K562 (cell line): ENCODE measurements around the gene CSK. TPM values are rescaled to one million over a fixed set of nuclear protein-coding genes. Genes with fewer than 3 reads are reported as not detected.

ENCODE experiments used
- ATAC-seq: fragments of 200-7000 bp; cut with Tn5 transposase; 3 replicates; pipeline ENCODE4 v1.9.1; 2020; ENCODE audit warnings: moderate library complexity
- BruUV-seq: library from RNA; stranded (reverse); fragments of 400-500 nt; replicated peaks from 2 replicates; lab custom pipeline; 2021; lab: Mats Ljungman, UMichigan
- CTCF ChIA-PET: fragments of 300-600 bp; formaldehyde crosslinking; extraction: SDS; loops from one replicate; lab custom pipeline; 2021; ENCODE audit warnings: low intra/inter-chr PET ratio; lab: Yijun Ruan, JAX
- POLR2A ChIA-PET: fragments of 300-600, 350-650 bp; sonication (Branson Sonifier 250); formaldehyde crosslinking; extraction: SDS; loops from one replicate; lab custom pipeline; 2021; ENCODE audit warnings: antibody characterized with exemption, inconsistent platforms; lab: Yijun Ruan, JAX
- DNase-seq, 4 experiments: peaks; one replicate each; pipeline versions ENCODE4 v3.0.0 to v3.0.0-alpha.2; 2011 to 2018; ENCODE audit warnings: low spot score in 3 of 4, mixed read lengths in 3 of 4; ENCODE audit errors: extremely low read depth in 1 of 4
- FAIRE-seq: peaks from 2 replicates; lab custom pipeline; 2011; peaks lifted over from hg19 to GRCh38; lab: Jason Lieb, UNC
- H2AFZ ChIP-seq: 2 replicates; pipeline ENCODE4 v1.6.0; 2011; ENCODE audit warnings: low read depth, low read length, control low read depth, inconsistent platforms
- H3K27ac ChIP-seq: fragments of 200-600 bp; 3 replicates; pipeline ENCODE4 v1.8.0; 2011; ENCODE audit warnings: low read depth, mild to moderate bottlenecking, control low read depth, inconsistent platforms, low read length, moderate library complexity, mixed read lengths; ENCODE audit errors: extremely low read depth
- H3K27me3 ChIP-seq, 2 experiments: fragments of 300-600 bp in 1 of 2; 2 replicates in 1 of 2; 3 replicates in 1 of 2; pipeline versions ENCODE4 v1.6.0 to v1.8.0; 2011; ENCODE audit warnings: inconsistent platforms in 2 of 2, low read length in 2 of 2, mild to moderate bottlenecking in 1 of 2, mixed read lengths in 1 of 2, moderate library complexity in 1 of 2; ENCODE audit not compliant: control insufficient read depth in 2 of 2, insufficient read depth in 2 of 2
- H3K36me3 ChIP-seq: fragments of 300-600 bp; 3 replicates; pipeline ENCODE4 v1.8.0; 2011; ENCODE audit warnings: mild to moderate bottlenecking, low read length, inconsistent platforms; ENCODE audit not compliant: control insufficient read depth, insufficient read depth
- H3K4me1 ChIP-seq, 2 experiments: fragments of 200-600 bp in 1 of 2; replicated peaks in 1 of 2; 2 replicates in 1 of 2; 3 replicates in 1 of 2; pipeline versions ENCODE4 v1.5.1 to v1.8.0; 2011; ENCODE audit warnings: inconsistent platforms in 2 of 2, low read length in 2 of 2, mild to moderate bottlenecking in 1 of 2, mixed read lengths in 1 of 2, moderate library complexity in 1 of 2; ENCODE audit not compliant: control insufficient read depth in 2 of 2, insufficient read depth in 2 of 2
- H3K4me2 ChIP-seq: 2 replicates; pipeline ENCODE4 v1.6.1; 2011; ENCODE audit warnings: low read length, control low read depth, inconsistent platforms, mixed read lengths; ENCODE audit not compliant: insufficient read depth
- H3K4me3 ChIP-seq: fragments of 200-600 bp; sonication (generic), shearing (Covaris generic); 2 replicates; pipeline ENCODE4 v1.5.1; 2016; ENCODE audit warnings: control low read depth, inconsistent platforms
- H3K79me2 ChIP-seq: fragments of 200-600 bp; 3 replicates; pipeline ENCODE4 v1.8.0; 2011; ENCODE audit warnings: low read length, inconsistent platforms; ENCODE audit not compliant: control insufficient read depth, insufficient read depth
- H3K9ac ChIP-seq, 2 experiments: 2 replicates each; pipeline versions ENCODE4 v1.6.0 to v1.6.1; 2011; ENCODE audit warnings: low read depth in 2 of 2, low read length in 2 of 2, control low read depth in 1 of 2, inconsistent platforms in 1 of 2, mild to moderate bottlenecking in 1 of 2, mixed read lengths in 1 of 2; ENCODE audit not compliant: insufficient read depth in 1 of 2
- H3K9me1 ChIP-seq: one replicate; pipeline ENCODE4 v1.6.0; 2011; ENCODE audit warnings: inconsistent platforms, mild to moderate bottlenecking, low read length, moderate library complexity; ENCODE audit not compliant: control insufficient read depth, insufficient read depth
- H3K9me3 ChIP-seq: replicated peaks from 2 replicates; pipeline ENCODE4 v1.5.1; 2011; ENCODE audit warnings: low read depth, low read length, inconsistent platforms; ENCODE audit not compliant: control insufficient read depth, insufficient read depth
- H4K20me1 ChIP-seq: replicated peaks from 2 replicates; pipeline ENCODE4 v1.6.1; 2011; ENCODE audit warnings: low read length, inconsistent platforms, mixed read lengths; ENCODE audit not compliant: control insufficient read depth, insufficient read depth
- CBX3 ChIP-seq, 2 experiments: IDR thresholded peaks; 1 replicate in 1 of 2; 2 replicates in 1 of 2; pipeline ENCODE4 v1.6.1; 2012; ENCODE audit warnings: inconsistent platforms in 2 of 2, low read length in 2 of 2, borderline replicate concordance in 1 of 2, control low read depth in 1 of 2
- DIDO1 ChIP-seq: fragments of 450-650 bp; IDR thresholded peaks from 2 replicates; pipeline ENCODE4 v1.6.1; 2016; ENCODE audit warnings: low read depth, missing biosample characterization, missing genetic modification characterization
- E2F4 ChIP-seq: sonication (generic); formaldehyde crosslinking; IDR thresholded peaks from 2 replicates; pipeline ENCODE4 v1.8.0; 2022; ENCODE audit warnings: mild to moderate bottlenecking, low read depth, missing genetic modification reagents
- KAT7 ChIP-seq: sonication (generic); formaldehyde crosslinking; IDR thresholded peaks from 2 replicates; pipeline ENCODE4 v1.8.0; 2022; ENCODE audit warnings: missing genetic modification reagents, mild to moderate bottlenecking, borderline replicate concordance
- NR2C2 ChIP-seq, 2 experiments: fragments of 200-800 bp in 1 of 2; sonication (Bioruptor generic) in 1 of 2; sonication (generic) in 1 of 2; formaldehyde crosslinking in 1 of 2; IDR thresholded peaks; 2 replicates each; pipeline versions ENCODE4 v1.6.1 to v1.8.0; 2016 to 2022; ENCODE audit warnings: mild to moderate bottlenecking in 1 of 2, missing compliant biosample characterization in 1 of 2, missing genetic modification characterization in 1 of 2, missing genetic modification reagents in 1 of 2
- RAD21 ChIP-seq, 2 experiments: fragments of 250-450 bp in 1 of 2; fragments of 450-650 bp in 1 of 2; sonication (Bioruptor Pico) in 1 of 2; formaldehyde crosslinking in 1 of 2; IDR thresholded peaks in 1 of 2; conservative IDR thresholded peaks in 1 of 2; 2 replicates each; pipeline versions ENCODE4 v1.4.0 to v1.8.0; 2020 to 2022; ENCODE audit warnings: mild to moderate bottlenecking in 2 of 2, moderate library complexity in 1 of 2
- SRSF1 ChIP-seq: fragments of 200-400 bp; formaldehyde crosslinking; IDR thresholded peaks from 2 replicates; pipeline ENCODE4 v1.6.1; 2017; ENCODE audit warnings: mild to moderate bottlenecking, low read depth, low read length, moderate library complexity
- TBP ChIP-seq: optimal IDR thresholded peaks from 2 replicates; pipeline ENCODE3; 2011; ENCODE audit warnings: low read depth, low read length, improper control_type of control experiment
- UBTF ChIP-seq, 2 experiments: IDR thresholded peaks; 2 replicates each; pipeline ENCODE4 v1.6.1; 2012; ENCODE audit warnings: improper control_type of control experiment in 2 of 2, low read depth in 2 of 2, low read length in 2 of 2, borderline replicate concordance in 1 of 2
- ZBTB17 ChIP-seq: fragments of 450-650 bp; formaldehyde crosslinking; IDR thresholded peaks from 2 replicates; pipeline ENCODE4 v1.4.0; 2020; ENCODE audit warnings: mild to moderate bottlenecking
- ZNF282 ChIP-seq: sonication (generic); formaldehyde crosslinking; IDR thresholded peaks from 2 replicates; pipeline ENCODE4 v1.8.1; 2023; ENCODE audit warnings: missing genetic modification reagents
- ZNF3 ChIP-seq: fragments of 250-450 bp; sonication (Bioruptor Pico); IDR thresholded peaks from 2 replicates; pipeline ENCODE4 v1.5.0; 2021; ENCODE audit warnings: mild to moderate bottlenecking, moderate library complexity
- ZNF507 ChIP-seq: conservative IDR thresholded peaks from 2 replicates; pipeline ENCODE4 v1.6.1; 2017; ENCODE audit warnings: missing genetic modification characterization, missing compliant biosample characterization
- WGBS: fragments of 100-300 bp; shearing (Covaris generic); methylation state at CpG from one replicate; pipeline ENCODE4 v1.1.6; 2016; ENCODE audit warnings: low coverage, mixed read lengths; ENCODE audit not compliant: insufficient coverage; ENCODE audit errors: missing lambda C conversion rate; 5-methylcytosine and 5-hydroxymethylcytosine counted together
- in situ Hi-C: fragments of 300-500 bp; cut with MboI; formaldehyde crosslinking; loops from 4 replicates; pipeline ENCODE4 v1.15.0; 2018; ENCODE audit warnings: inconsistent platforms, mixed read lengths
- intact Hi-C: fragments of 100-400 bp; cut with micrococcal nuclease; formaldehyde crosslinking; loops from 2 replicates; pipeline ENCODE4 v1.14.2; 2022
- polyA plus RNA-seq, 8 experiments: library from polyadenylated mRNA; depleted of rRNA in 4 of 8; stranded (reverse) in 5 of 8; unstranded in 3 of 8; fragments of >200 nt; fragmentation: Nextera tagmentation in 2 of 8; fragmentation: Illumina TruSeq in 1 of 8; extraction: Ambion mirVana in 2 of 8; extraction: Trizol in 1 of 8; gene quantifications; 2 replicates each; pipeline versions ENCODE4 v1.2.1 to v1.2.3, GENCODE V29; 2011 to 2014; ENCODE audit warnings: inconsistent platforms in 1 of 8, missing spikeins in 1 of 8
- total RNA-seq, 7 experiments: library from RNA; depleted of rRNA in 6 of 7; stranded (reverse); fragments of >200 nt in 6 of 7; fragmentation: Illumina TruSeq in 2 of 7; extraction: Trizol in 2 of 7; gene quantifications; 2 replicates each; pipeline versions ENCODE4 v1.2.1 to v1.2.3, GENCODE V29; 2011 to 2021; ENCODE audit warnings: low replicate concordance in 1 of 7

The CSK gene
- total and polyA plus RNA-seq, 9 of the 15 experiments (the other 6 are each of a cell fraction or from before 2014, with no cell fraction given), result 1.5 to 112 (median 22.5) TPM

- in situ Hi-C loops, result no loop called here
- H3K36me3 ChIP-seq, result no peaks in the 10 kb centered on the region
- H3K9me3 ChIP-seq, result no peaks in the 10 kb centered on the region
- H3K79me2 ChIP-seq, result no peaks in the 10 kb centered on the region
- no peaks in the 10 kb centered on the region; the same call in 1 of the 2 replicates for H4K20me1 ChIP-seq
- FAIRE-seq (no peak), DNase-seq (no peak), ATAC-seq (no peak)
- no peak within 1 kb of the TSS for H3K27ac ChIP-seq
- 29% methylated on average over 11 of the region's 12 CpGs for WGBS
- H3K4me2 ChIP-seq, result no peak within 1 kb of the TSS
- TF ChIP-seq E2F4 (CRISPR knock-in tag) (no peak), ZNF282 (no peak), NR2C2 (CRISPR knock-in tag; IDR thresholded peaks at IDR 0.05) (no peak), NR2C2 (tag; IDR thresholded peaks at IDR 0.05) (no peak), RAD21 (CRISPR knock-in tag; conservative IDR thresholded peaks at IDR 0.05 in 1 of 2, IDR thresholded peaks at IDR 0.05 in 1 of 2) (no peak), ZBTB17 (no peak), KAT7 (CRISPR knock-in tag) (no peak), SRSF1 (no peak), ZNF507 (no peak), UBTF (IDR thresholded peaks at IDR 0.05; ENCODE audit: borderline replicate concordance in 1 of 2, low read depth in 2 of 2, low read length in 2 of 2) (no peak), TBP (no peak), CBX3 (IDR thresholded peaks at IDR 0.05; ENCODE audit: borderline replicate concordance in 1 of 2, low read length in 2 of 2) (no peak), DIDO1 (tag) (no peak), ZNF3 (no peak)
- intact Hi-C loops, result no loop called here
- H3K27me3 ChIP-seq, result peaks cover 0 to 21% of the 10 kb centered on the region in 2 experiments; a peak in 2 of 5 replicates
- H3K9ac ChIP-seq, result no peak within 1 kb of the TSS; a peak in 1 of 4 replicates
- ChIA-PET CTCF (interaction anchor here (0.6 kb wide), 1 partner anchor 138 kb away, joined by 3 read pairs; no protein-coding TSS in a partner anchor), POLR2A (no interaction called here)
- H3K4me1 ChIP-seq, result peaks cover 0 to 21% of the 10 kb centered on the region in 2 experiments; a peak in 2 of 5 replicates
- BruUV-seq, result no TSS peak
- no peaks in the 10 kb centered on the region for H3K9me1 ChIP-seq
- H3K4me3 ChIP-seq, result no peak within 1 kb of the TSS
- no peak within 1 kb of the TSS for H2AFZ ChIP-seq
Measured at GRCh38 chr15:74812533-74812932, 30.7 kb downstream of the CSK start, which contains the start of gene LMAN1L. LMAN1L (plus strand) TSS chr15:74812835; CDS start chr15:74812855, 20 bp downstream.
